IPS DF 6.9 (cell line): ENCODE data around the gene COL19A1.

ENCODE experiments used
- DNase-seq: peaks from one replicate; pipeline ENCODE4 v3.0.0-alpha.2; 2013; ENCODE audit warnings: low read depth, low spot score
- H3K27ac ChIP-seq: one replicate; pipeline ENCODE4 v1.5.1; 2013; ENCODE audit warnings: low read length, control low read depth
- H3K27me3 ChIP-seq: 2 replicates; pipeline ENCODE4 v1.6.1; 2013; ENCODE audit warnings: mild to moderate bottlenecking, low read length; ENCODE audit not compliant: control insufficient read depth, insufficient read depth
- H3K36me3 ChIP-seq: 2 replicates; pipeline ENCODE4 v1.6.1; 2013; ENCODE audit warnings: low read length; ENCODE audit not compliant: control insufficient read depth, insufficient read depth
- H3K4me1 ChIP-seq: 2 replicates; pipeline ENCODE4 v1.6.1; 2013; ENCODE audit warnings: low read length; ENCODE audit not compliant: control insufficient read depth, insufficient read depth
- H3K4me3 ChIP-seq: 2 replicates; pipeline ENCODE4 v1.5.1; 2013; ENCODE audit warnings: mild to moderate bottlenecking, low read length
- H3K9me3 ChIP-seq: 2 replicates; pipeline ENCODE4 v1.6.1; 2013; ENCODE audit warnings: low read length, inconsistent platforms; ENCODE audit not compliant: control insufficient read depth, insufficient read depth
- whole genome bisulfite sequencing: extraction: QIAGEN DNeasy Blood & Tissue Kit; methylation state at CpG from one replicate; pipeline ENCODE4 v1.1.7; 2013; ENCODE audit warnings: mixed read lengths, missing lambda C conversion rate; ENCODE audit not compliant: insufficient read length, insufficient coverage; 5-methylcytosine and 5-hydroxymethylcytosine counted together

COL19A1 gene

DNA sequence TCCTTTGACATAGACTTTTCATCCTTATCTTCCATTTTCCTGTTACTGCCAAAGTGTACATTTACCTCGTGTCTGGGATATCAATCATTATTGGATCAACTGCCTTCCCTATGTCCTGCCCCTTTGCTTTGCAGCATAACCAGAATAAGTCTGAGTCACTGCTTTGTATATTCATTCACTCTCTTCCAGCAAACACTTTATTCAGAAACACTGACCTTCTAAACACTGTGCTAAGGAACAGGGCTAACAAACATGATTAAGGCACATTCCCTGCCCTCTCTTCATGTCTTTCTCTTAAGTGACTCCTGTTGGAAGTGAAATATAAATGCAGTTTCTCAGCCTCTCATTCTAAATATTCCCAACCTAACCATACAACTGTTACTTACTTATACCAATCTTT lies 66.9 kb downstream of the COL19A1 start:
- WGBS = no CpG with 5 or more reads among the region's 1 CpG
- Histone ChIP-seq H3K4me3 (no peak overlapping the region), H3K27ac (no peak overlapping the region), H3K36me3 (no peaks in the 10 kb centered on the region), H3K27me3 (no peaks in the 10 kb centered on the region), H3K9me3 (no peaks in the 10 kb centered on the region), H3K4me1 (no peaks in the 10 kb centered on the region)
- no peak for DNase-seq

GRCh38 chr6:69935079-69935478 lies 68.7 kb downstream of the COL19A1 start:
- DNase-seq = no peak
- WGBS = no CpG with 5 or more reads among the region's 1 CpG
- Histone ChIP-seq H3K4me1 (no peaks in the 10 kb centered on the region), H3K4me3 (no peak overlapping the region), H3K36me3 (no peaks in the 10 kb centered on the region), H3K27ac (no peak overlapping the region), H3K27me3 (no peaks in the 10 kb centered on the region), H3K9me3 (no peaks in the 10 kb centered on the region)

DNA sequence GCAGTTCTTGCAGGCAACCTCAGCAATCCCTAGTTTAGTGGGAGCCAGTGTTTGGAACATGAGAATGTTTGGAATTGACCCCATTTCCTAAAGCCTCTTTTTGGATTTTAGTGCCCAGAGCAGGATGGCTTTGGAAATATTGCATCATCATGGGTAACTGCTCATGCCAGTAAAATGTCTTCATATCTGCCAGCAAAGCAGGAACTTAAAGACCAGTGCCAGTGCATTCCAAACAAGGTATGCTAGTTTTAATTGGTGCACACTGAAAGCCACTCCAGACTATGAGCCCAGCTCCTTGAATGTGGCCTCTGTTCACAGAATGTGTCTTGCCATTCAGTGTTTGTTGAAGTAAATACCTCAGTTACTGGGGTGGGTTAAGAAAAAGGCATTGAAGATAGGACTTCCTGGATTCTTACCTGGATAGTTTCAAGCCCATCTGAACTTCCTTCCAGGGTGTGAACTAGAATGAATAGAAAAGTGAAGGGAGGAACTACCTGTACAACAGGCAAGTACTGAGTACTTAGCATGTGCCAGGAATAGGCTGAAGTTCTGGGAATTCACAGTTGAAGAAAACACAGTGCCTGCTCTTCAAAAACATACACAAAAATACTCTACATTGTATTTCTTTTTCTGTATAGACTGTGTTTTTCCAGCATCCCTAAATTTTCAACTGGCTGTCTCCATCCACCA lies 70.5 kb downstream of the COL19A1 start:
- Histone ChIP-seq H3K27ac (no peak overlapping the region), H3K4me3 (no peak overlapping the region), H3K36me3 (no peaks in the 10 kb centered on the region), H3K9me3 (no peaks in the 10 kb centered on the region), H3K4me1 (no peaks in the 10 kb centered on the region), H3K27me3 (no peaks in the 10 kb centered on the region)
- DNase-seq = no peak

DNA sequence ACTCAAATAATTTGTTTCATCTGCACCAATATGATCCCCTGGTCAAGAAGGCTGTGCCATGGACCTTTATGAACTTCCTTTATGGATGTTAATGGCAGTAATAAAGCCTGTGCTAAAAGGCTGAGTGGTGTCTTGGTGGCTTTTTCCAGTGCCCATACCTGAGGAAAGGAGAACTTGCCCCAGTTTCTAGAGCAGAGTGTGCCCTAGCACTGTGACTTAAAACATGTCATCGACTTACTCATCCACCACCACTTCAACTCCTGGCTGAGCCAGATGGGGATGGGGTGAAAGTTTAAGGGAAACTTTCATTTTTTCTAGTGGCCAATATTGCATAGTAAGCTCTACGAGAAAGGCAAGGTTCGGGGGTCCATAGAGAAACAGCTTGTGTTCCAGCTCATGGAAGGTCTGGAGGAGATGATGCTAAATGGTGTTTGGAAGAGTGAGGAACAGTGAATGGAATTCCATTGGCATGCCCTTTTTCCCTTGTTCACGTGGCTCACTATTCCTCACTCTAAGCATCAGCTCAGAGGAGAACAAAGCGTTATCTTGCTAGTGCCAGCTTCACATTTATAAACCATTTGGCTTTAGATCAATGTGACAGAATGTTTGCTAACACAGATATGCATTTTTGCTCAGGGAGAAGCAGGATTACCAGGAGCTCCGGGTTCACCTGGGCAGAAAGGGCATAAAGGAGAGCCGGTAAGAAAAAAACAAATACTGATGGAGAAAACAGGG lies 71.2 kb downstream of the COL19A1 start:
- no peak for DNase-seq
- no CpG with 5 or more reads among the region's 7 CpGs for WGBS
- Histone ChIP-seq H3K9me3 (no peaks in the 10 kb centered on the region), H3K4me3 (no peak overlapping the region), H3K27me3 (no peaks in the 10 kb centered on the region), H3K27ac (no peak overlapping the region), H3K36me3 (no peaks in the 10 kb centered on the region), H3K4me1 (no peaks in the 10 kb centered on the region)

DNA sequence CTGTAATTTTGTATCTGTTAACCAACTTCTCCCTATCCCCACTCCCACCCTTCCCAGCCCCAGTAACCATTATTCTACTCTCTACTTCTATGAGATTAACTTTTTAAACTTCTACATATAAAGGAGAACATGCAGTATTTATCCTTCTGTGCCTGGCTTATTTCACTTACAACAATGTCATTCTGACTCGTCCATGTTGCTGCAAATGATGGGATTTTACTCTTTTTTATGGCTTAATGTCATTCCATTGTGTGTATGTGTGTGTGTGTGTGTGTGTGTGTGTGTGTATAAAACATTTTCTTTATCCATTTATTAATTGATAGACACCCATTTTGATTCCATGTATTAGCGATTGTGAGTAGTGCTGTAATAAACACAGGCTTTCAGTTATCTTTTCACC lies 76.1 kb downstream of the COL19A1 start:
- no peak for DNase-seq
- Histone ChIP-seq H3K36me3 (no peaks in the 10 kb centered on the region), H3K27me3 (no peaks in the 10 kb centered on the region), H3K27ac (no peak overlapping the region), H3K9me3 (no peaks in the 10 kb centered on the region), H3K4me1 (no peaks in the 10 kb centered on the region), H3K4me3 (no peak overlapping the region)
- no CpG with 5 or more reads among the region's 2 CpGs for WGBS

DNA sequence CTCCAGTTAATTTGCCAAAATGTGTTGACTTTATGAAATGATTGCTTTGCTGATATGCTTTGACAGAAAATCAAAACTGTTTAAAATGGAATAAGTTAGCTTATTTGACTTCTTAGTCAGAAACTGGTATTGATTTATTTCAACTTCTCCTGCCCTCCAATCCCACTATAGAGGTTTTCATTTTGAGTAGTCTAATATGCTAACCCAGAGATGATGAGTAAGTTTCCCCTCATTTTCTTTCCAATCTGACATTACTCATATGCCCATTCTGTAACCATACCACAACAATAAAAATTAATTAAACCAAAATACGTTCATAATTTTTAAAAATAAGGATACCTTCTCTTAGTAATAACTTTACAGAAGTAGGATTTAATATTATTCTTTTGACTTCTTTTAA lies 78.8 kb downstream of the COL19A1 start:
- no peaks in the 10 kb centered on the region for H3K9me3 ChIP-seq
- H3K4me3 ChIP-seq = no peak overlapping the region
- DNase-seq = no peak
- H3K27ac ChIP-seq = no peak overlapping the region
- H3K4me1 ChIP-seq = no peaks in the 10 kb centered on the region
- H3K36me3 ChIP-seq = no peaks in the 10 kb centered on the region
- H3K27me3 ChIP-seq = no peaks in the 10 kb centered on the region
- WGBS = 75% methylated on average over 1 of the region's 1 CpG

DNA sequence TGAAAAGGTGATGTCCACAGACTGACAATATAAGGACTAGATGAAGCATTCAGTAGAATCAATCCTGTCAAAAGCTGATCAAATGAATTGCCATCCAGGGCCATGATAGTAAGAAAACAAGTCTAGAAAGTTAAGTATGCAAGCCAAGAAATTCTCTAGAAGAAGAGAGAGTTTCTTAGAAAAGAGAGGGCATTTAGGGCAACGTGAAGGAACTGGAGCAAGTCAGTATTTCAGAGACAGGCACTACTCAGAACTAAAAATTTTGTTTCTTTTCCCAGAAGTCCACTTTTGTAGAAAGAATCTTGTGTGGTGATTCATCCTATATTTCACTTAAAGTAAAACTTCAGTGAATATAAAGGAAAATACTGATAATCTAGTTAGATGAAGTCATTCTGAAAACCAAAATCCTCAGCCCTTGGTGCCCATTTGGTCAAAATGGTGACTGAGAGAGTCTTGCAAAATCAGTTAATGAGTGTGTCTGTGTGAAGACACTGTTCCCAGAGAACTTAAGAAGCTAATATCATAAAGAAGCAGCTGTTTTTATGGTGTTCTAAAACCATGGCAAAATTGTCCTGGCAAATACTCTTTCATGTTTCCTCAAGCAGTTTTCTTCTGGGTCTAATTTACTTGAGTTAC lies 82.2 kb downstream of the COL19A1 start:
- no peaks in the 10 kb centered on the region for H3K9me3 ChIP-seq
- no peak for DNase-seq
- H3K27ac ChIP-seq = no peak overlapping the region
- WGBS = no CpG with 5 or more reads among the region's 1 CpG
- H3K4me1 ChIP-seq = no peaks in the 10 kb centered on the region
- H3K4me3 ChIP-seq = no peak overlapping the region
- H3K36me3 ChIP-seq = no peaks in the 10 kb centered on the region
- H3K27me3 ChIP-seq = no peaks in the 10 kb centered on the region

GRCh38 chr6:69953491-69953890 lies 87.1 kb downstream of the COL19A1 start:
- WGBS = no CpG with 5 or more reads among the region's 1 CpG
- Histone ChIP-seq H3K4me3 (no peak overlapping the region), H3K36me3 (no peaks in the 10 kb centered on the region), H3K27ac (no peak overlapping the region), H3K9me3 (no peaks in the 10 kb centered on the region), H3K4me1 (no peaks in the 10 kb centered on the region), H3K27me3 (no peaks in the 10 kb centered on the region)
- DNase-seq = no peak

- Histone ChIP-seq H3K36me3 (no peaks in the 10 kb centered on the region), H3K4me1 (no peaks in the 10 kb centered on the region), H3K27me3 (no peaks in the 10 kb centered on the region), H3K9me3 (no peaks in the 10 kb centered on the region), H3K4me3 (no peak overlapping the region), H3K27ac (no peak overlapping the region)
- DNase-seq = no peak
- WGBS = no CpG with 5 or more reads among the region's 1 CpG
These were observed 88.4 kb downstream of the COL19A1 start for GRCh38 chr6:69954733-69955132.

DNA sequence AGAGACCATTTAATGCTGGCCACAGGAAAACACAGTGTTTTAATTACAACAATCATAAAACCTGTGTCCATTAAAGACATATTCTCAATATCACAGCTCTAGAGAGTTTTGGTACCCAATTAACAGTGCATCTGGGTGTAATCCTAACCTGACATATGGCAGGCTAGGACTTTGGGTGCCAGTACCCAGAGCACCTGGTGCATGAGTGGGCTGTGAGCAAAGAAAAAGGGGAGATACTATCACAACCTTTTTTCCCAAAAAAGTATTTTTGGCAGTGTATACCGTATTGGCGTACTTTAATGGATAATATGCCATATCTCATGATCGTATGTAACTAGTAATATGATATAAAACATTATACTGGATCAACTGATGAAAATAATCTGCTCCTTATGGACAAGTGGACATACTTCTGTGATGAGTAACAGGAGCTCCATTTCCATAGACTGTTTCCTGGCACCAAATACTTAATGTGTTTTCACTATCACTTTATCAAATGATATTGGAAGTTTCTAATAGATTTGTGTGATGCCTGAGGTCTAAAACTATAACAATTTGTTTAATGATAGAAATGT lies 91.7 kb downstream of the COL19A1 start:
- Histone ChIP-seq H3K4me3 (no peak overlapping the region), H3K36me3 (no peaks in the 10 kb centered on the region), H3K27me3 (no peaks in the 10 kb centered on the region), H3K9me3 (no peaks in the 10 kb centered on the region), H3K4me1 (no peaks in the 10 kb centered on the region), H3K27ac (no peak overlapping the region)
- WGBS = no CpG with 5 or more reads among the region's 3 CpGs
- DNase-seq = no peak
